Spleen (tissue), 11 donors: ENCODE data around the gene LYPLA2. TPM values are rescaled to one million over a fixed set of nuclear protein-coding genes. Genes with fewer than 3 reads are reported as not detected.

Experiments
- DNase-seq: peaks from one replicate; pipeline ENCODE4 v3.0.0-alpha.2; 2020
- H3K27ac ChIP-seq, 8 donors: fragments of 200-600 bp; sonication (generic) in 7 of 8; 1 replicate in 4 of 8; 2 replicates in 4 of 8; pipeline versions ENCODE4 v1.5.0 to v1.8.0; 2016 to 2021; ENCODE audit warnings: inconsistent platforms in 4 of 8, mild to moderate bottlenecking in 4 of 8, moderate library complexity in 1 of 8
- H3K27me3 ChIP-seq, 7 donors: fragments of 200-600 bp; sonication (generic) in 6 of 7; replicated peaks in 1 of 7; 1 replicate in 4 of 7; 2 replicates in 3 of 7; pipeline versions ENCODE4 v1.5.0 to v1.8.0; 2016 to 2021; ENCODE audit warnings: inconsistent platforms in 3 of 7, mild to moderate bottlenecking in 1 of 7
- H3K36me3 ChIP-seq, 6 donors: fragments of 200-600 bp; sonication (generic) in 5 of 6; 1 replicate in 4 of 6; 2 replicates in 2 of 6; pipeline versions ENCODE4 v1.5.0 to v1.8.0; 2016 to 2021; ENCODE audit warnings: inconsistent platforms in 2 of 6
- H3K4me1 ChIP-seq, 6 donors: fragments of 200-600 bp; sonication (generic) in 5 of 6; 1 replicate in 3 of 6; 2 replicates in 3 of 6; pipeline versions ENCODE4 v1.5.0 to v1.8.0; 2016 to 2021; ENCODE audit warnings: inconsistent platforms in 3 of 6
- H3K4me3 ChIP-seq, 8 donors: fragments of 200-600 bp; sonication (generic) in 7 of 8; 1 replicate in 4 of 8; 2 replicates in 4 of 8; pipeline versions ENCODE4 v1.5.0 to v1.8.0; 2016 to 2021; ENCODE audit warnings: inconsistent platforms in 4 of 8, mild to moderate bottlenecking in 4 of 8, moderate library complexity in 2 of 8
- H3K9me3 ChIP-seq, 8 donors: fragments of 200-600 bp; sonication (generic) in 7 of 8; 1 replicate in 4 of 8; 2 replicates in 4 of 8; pipeline versions ENCODE4 v1.5.0 to v1.8.0; 2016 to 2021; ENCODE audit warnings: inconsistent platforms in 4 of 8
- CTCF ChIP-seq, 11 experiments: fragments of 200-600 bp in 7 of 11; fragments of 450-650 bp in 4 of 11; sonication (generic) in 4 of 11; IDR thresholded peaks in 8 of 11; conservative IDR thresholded peaks in 3 of 11; 1 replicate in 7 of 11; 2 replicates in 4 of 11; pipeline versions ENCODE4 v1.4.0 to v1.8.0; 2016 to 2021; ENCODE audit warnings: antibody characterized with exemption in 11 of 11, inconsistent platforms in 4 of 11, mild to moderate bottlenecking in 1 of 11
- POLR2A ChIP-seq, 3 donors: fragments of 450-650 bp; IDR thresholded peaks; one replicate each; pipeline ENCODE4 v1.5.1; 2017; ENCODE audit warnings: antibody characterized with exemption in 3 of 3, mild to moderate bottlenecking in 1 of 3
- POLR2AphosphoS5 ChIP-seq, 3 donors: sonication (generic); formaldehyde crosslinking; IDR thresholded peaks; one replicate each; pipeline ENCODE4 v1.5.1; 2017; ENCODE audit warnings: antibody characterized with exemption in 3 of 3
- WGBS, 5 donors: extraction: QIAGEN DNeasy Blood & Tissue Kit in 3 of 5; methylation state at CpG; one replicate each; pipeline versions ENCODE4 v1.1.5 to v1.1.7; 2013 to 2018; 5-methylcytosine and 5-hydroxymethylcytosine counted together
- intact Hi-C: fragments of 100-400 bp; cut with DNase I; formaldehyde crosslinking; loops from one replicate; pipeline ENCODE4 v1.15.0; 2023; ENCODE audit warnings: low total_unique reads
- polyA plus RNA-seq, 3 donors: library from polyadenylated mRNA; stranded (reverse); fragments of 200-250 nt; gene quantifications; one replicate each; pipeline ENCODE4 v1.2.1, GENCODE V29; 2013
- total RNA-seq, 7 donors: library from RNA; depleted of rRNA in 3 of 7; stranded (reverse); fragments of >200 nt in 3 of 7; fragmentation: NEBNext Ultra II Directional in 4 of 7; extraction: Animal tissue kit (Norgen Biotek cat#: 25700) in 4 of 7; gene quantifications; one replicate each; pipeline versions ENCODE4 v1.1.0 to v1.2.1, GENCODE V29; 2016 to 2021
- donor health status: healthy with polysubstance abuse.
- donor health status: DM: no; HTN: no; CAD: no; lungs with moderate emphysema.
- donor health status: DM: no; HTN: no; CAD: no.
- donor health status: Bipolar disorder and iron deficiency.
- donor health status: healthy.
- donor health status: DM: no; HTN: no; CAD: no.
- donor health status: DM: yes; HTN: yes; CAD: no.

Gene LYPLA2
- total and polyA plus RNA-seq, 10 donors: 46.9 to 87.5 (median 55.8) TPM

- no peaks in the 10 kb centered on the region for H3K9me3 ChIP-seq
- H3K36me3 ChIP-seq: peaks cover 0 to 65% (median 35%) of the 10 kb centered on the region in 6 donors
- peak overlapping the region; percentile 82 to 97 (median 94) for H3K27ac ChIP-seq
- peaks cover 5 to 72% (median 41%) of the 10 kb centered on the region in 6 donors for H3K4me1 ChIP-seq
- TF ChIP-seq CTCF (IDR thresholded peaks at IDR 0.05 in 8 of 11, conservative IDR thresholded peaks at IDR 0.05 in 3 of 11) (no peak), POLR2AphosphoS5 (IDR thresholded peaks at IDR 0.05) (peak; percentile 86 to 89 (median 87))
- peak; percentile 88 for DNase-seq
- WGBS, 5 donors: 1 to 9% (median 2%) methylated on average over 16 to 48 of the region's 48 CpGs
- peak overlapping the region; percentile 75 to 98 (median 86) for H3K4me3 ChIP-seq
- no peaks in the 10 kb centered on the region for H3K27me3 ChIP-seq
- intact Hi-C loops: no loop called here
Observed at GRCh38 chr1:23799570-23800399, 8.8 kb downstream of the LYPLA2 start.

GRCh38 chr1:23800400-23801337, 9.7 kb downstream of the LYPLA2 start, which contains the start of gene GALE:
Gene GALE (minus strand): TSS chr1:23800754. CDS start chr1:23799007, 1,747 bp downstream.
- H3K4me3 ChIP-seq: peak within 1 kb of the TSS; percentile 75 to 98 (median 86)
- H3K27me3 ChIP-seq: no peaks in the 10 kb centered on the region
- DNase-seq: peak; percentile 99
- TF ChIP-seq POLR2A (IDR thresholded peaks at IDR 0.05) (peak; percentile 48 to 77 (median 70)), CTCF (IDR thresholded peaks at IDR 0.05 in 8 of 11, conservative IDR thresholded peaks at IDR 0.05 in 3 of 11) (peak in 5 of 11 experiments; percentile 8 to 38 (median 28)), POLR2AphosphoS5 (IDR thresholded peaks at IDR 0.05) (peak; percentile 95 to 98 (median 97))
- peak within 1 kb of the TSS; percentile 82 to 97 (median 94) for H3K27ac ChIP-seq
- peaks cover 0 to 64% (median 28%) of the 10 kb centered on the region in 6 donors for H3K36me3 ChIP-seq
- H3K9me3 ChIP-seq: no peaks in the 10 kb centered on the region
- WGBS, 5 donors: 0 to 1% (median 0%) methylated on average over 23 to 82 of the region's 82 CpGs
- intact Hi-C loops: no loop called here
- H3K4me1 ChIP-seq: peaks cover 5 to 69% (median 39%) of the 10 kb centered on the region in 6 donors

- Histone ChIP-seq H3K27me3 (no peaks in the 10 kb centered on the region), H3K9me3 (no peaks in the 10 kb centered on the region), H3K4me1 (peaks cover 5 to 62% (median 35%) of the 10 kb centered on the region in 6 donors), H3K36me3 (peaks cover 0 to 64% (median 22%) of the 10 kb centered on the region in 6 donors), H3K4me3 (peak overlapping the region; percentile 75 to 98 (median 86)), H3K27ac (peak overlapping the region; percentile 82 to 97 (median 94))
- WGBS, 5 donors: 33 to 48% (median 38%) methylated on average over 17 to 19 of the region's 19 CpGs
- DNase-seq: peak; percentile 84
- no peak for TF ChIP-seq CTCF (IDR thresholded peaks at IDR 0.05 in 8 of 11, conservative IDR thresholded peaks at IDR 0.05 in 3 of 11)
- TF ChIP-seq POLR2AphosphoS5 (IDR thresholded peaks at IDR 0.05): no peak
- no peak for TF ChIP-seq POLR2A (IDR thresholded peaks at IDR 0.05)
- intact Hi-C loops: no loop called here
Observed at GRCh38 chr1:23801338-23801748, 10.4 kb downstream of the LYPLA2 start.
